K562 (cell line): ENCODE results near the gene WDR93. TPM values are rescaled to one million over a fixed set of nuclear protein-coding genes. Genes with fewer than 3 reads are reported as not detected.

Experiments
- CAMTA2 ChIP-seq: fragments of 250-450 bp; sonication (Bioruptor Pico); conservative IDR thresholded peaks from 2 replicates; pipeline ENCODE4 v1.5.1; 2022
- CBFA2T2 ChIP-seq: fragments of 450-650 bp; conservative IDR thresholded peaks from 2 replicates; pipeline ENCODE4 v1.6.1; 2017; ENCODE audit warnings: mild to moderate bottlenecking
- GATAD2A ChIP-seq: fragments of 450-650 bp; IDR thresholded peaks from 2 replicates; pipeline ENCODE4 v1.6.1; 2017
- KHSRP ChIP-seq: fragments of 450-650 bp; IDR thresholded peaks from 2 replicates; pipeline ENCODE4 v1.6.1; 2017
- MYC ChIP-seq, 2 experiments: fragments of 250-450 bp in 1 of 2; sonication (Bioruptor Pico) in 1 of 2; IDR thresholded peaks; 2 replicates each; pipeline versions ENCODE4 v1.5.1 to v1.6.1; 2012 to 2021; ENCODE audit warnings: low read depth in 2 of 2, borderline replicate concordance in 1 of 2, improper control_type of control experiment in 1 of 2, low read length in 1 of 2, mild to moderate bottlenecking in 1 of 2, moderate library complexity in 1 of 2
- NCOA4 ChIP-seq: fragments of 450-650 bp; IDR thresholded peaks from 2 replicates; pipeline ENCODE4 v1.6.1; 2018; ENCODE audit warnings: mild to moderate bottlenecking; ENCODE audit not compliant: partially characterized antibody
- SIRT6 ChIP-seq: IDR thresholded peaks from one replicate; pipeline ENCODE4 v1.6.1; 2012; ENCODE audit warnings: low read depth, mild to moderate bottlenecking, control low read depth, inconsistent platforms, low read length, moderate library complexity
- TSC22D4 ChIP-seq: fragments of 450-650 bp; IDR thresholded peaks from 2 replicates; pipeline ENCODE4 v1.6.1; 2016; ENCODE audit warnings: missing genetic modification characterization, missing biosample characterization, control low read depth
- WHSC1 ChIP-seq: IDR thresholded peaks from one replicate; pipeline ENCODE4 v1.6.1; 2012; ENCODE audit warnings: low read length, control low read depth, inconsistent platforms
- ZNF551 ChIP-seq: fragments of 250-450 bp; sonication (Bioruptor Pico); IDR thresholded peaks from 2 replicates; pipeline ENCODE4 v1.5.0; 2021; ENCODE audit warnings: mild to moderate bottlenecking, moderate library complexity
- polyA plus RNA-seq, 8 experiments: library from polyadenylated mRNA; depleted of rRNA in 4 of 8; stranded (reverse) in 5 of 8; unstranded in 3 of 8; fragments of >200 nt; fragmentation: Nextera tagmentation in 2 of 8; fragmentation: Illumina TruSeq in 1 of 8; extraction: Ambion mirVana in 2 of 8; extraction: Trizol in 1 of 8; gene quantifications; 2 replicates each; pipeline versions ENCODE4 v1.2.1 to v1.2.3, GENCODE V29; 2011 to 2014; ENCODE audit warnings: inconsistent platforms in 1 of 8, missing spikeins in 1 of 8
- total RNA-seq, 7 experiments: library from RNA; depleted of rRNA in 6 of 7; stranded (reverse); fragments of >200 nt in 6 of 7; fragmentation: Illumina TruSeq in 2 of 7; extraction: Trizol in 2 of 7; gene quantifications; 2 replicates each; pipeline versions ENCODE4 v1.2.1 to v1.2.3, GENCODE V29; 2011 to 2021; ENCODE audit warnings: low replicate concordance in 1 of 7
- TF ChIP-seq, protein P1 (sequence below): fragments of 250-450 bp; sonication (Bioruptor Pico); IDR thresholded peaks from 2 replicates; pipeline ENCODE4 v1.5.0; 2021; ENCODE audit warnings: mild to moderate bottlenecking, moderate library complexity
- TF ChIP-seq, protein P2 (sequence below): fragments of 450-650 bp; IDR thresholded peaks from 2 replicates; pipeline ENCODE4 v1.6.1; 2016; ENCODE audit warnings: mild to moderate bottlenecking, moderate library complexity
- TF ChIP-seq, protein P3 (sequence below): sonication (generic); formaldehyde crosslinking; IDR thresholded peaks from 2 replicates; pipeline ENCODE4 v1.9.0; 2022; ENCODE audit warnings: mild to moderate bottlenecking, missing genetic modification reagents

Gene WDR93
- total and polyA plus RNA-seq, 9 of the 15 experiments (the other 6 are each of a cell fraction or from before 2014, with no cell fraction given): not detected

DNA sequence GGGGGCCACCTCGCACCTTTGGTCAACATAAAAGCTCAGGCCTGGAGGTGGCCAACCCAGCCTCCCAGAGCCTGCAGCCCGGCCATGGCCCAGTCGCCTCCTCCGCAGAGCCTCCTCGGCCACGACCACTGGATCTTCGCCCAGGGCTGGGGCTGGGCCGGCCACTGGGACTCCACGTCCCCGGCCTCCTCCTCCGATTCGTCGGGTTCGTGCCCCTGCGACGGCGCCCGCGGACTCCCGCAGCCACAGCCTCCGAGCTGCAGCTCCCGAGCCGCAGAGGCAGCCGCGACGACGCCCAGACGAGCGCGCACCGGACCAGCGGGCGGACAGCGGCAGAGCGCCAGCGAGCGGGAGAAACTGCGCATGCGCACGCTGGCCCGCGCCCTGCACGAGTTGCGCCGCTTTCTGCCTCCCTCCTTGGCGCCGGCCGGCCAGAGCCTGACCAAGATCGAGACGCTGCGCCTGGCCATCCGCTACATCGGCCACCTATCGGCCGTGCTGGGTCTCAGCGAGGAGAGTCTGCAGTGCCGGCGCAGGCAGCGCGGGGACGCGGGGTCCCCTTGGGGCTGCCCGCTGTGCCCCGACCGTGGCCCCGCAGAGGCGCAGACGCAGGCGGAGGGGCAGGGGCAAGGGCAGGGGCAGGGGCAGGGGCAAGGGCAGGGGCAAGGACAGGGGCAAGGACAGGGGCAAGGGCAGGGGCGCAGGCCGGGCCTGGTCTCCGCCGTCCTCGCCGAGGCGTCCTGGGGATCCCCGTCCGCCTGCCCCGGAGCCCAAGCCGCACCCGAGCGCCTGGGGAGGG, 85.9 kb downstream of the WDR93 start, which contains the start of gene MESP2 (continued):
- TF ChIP-seq, protein P1, sequence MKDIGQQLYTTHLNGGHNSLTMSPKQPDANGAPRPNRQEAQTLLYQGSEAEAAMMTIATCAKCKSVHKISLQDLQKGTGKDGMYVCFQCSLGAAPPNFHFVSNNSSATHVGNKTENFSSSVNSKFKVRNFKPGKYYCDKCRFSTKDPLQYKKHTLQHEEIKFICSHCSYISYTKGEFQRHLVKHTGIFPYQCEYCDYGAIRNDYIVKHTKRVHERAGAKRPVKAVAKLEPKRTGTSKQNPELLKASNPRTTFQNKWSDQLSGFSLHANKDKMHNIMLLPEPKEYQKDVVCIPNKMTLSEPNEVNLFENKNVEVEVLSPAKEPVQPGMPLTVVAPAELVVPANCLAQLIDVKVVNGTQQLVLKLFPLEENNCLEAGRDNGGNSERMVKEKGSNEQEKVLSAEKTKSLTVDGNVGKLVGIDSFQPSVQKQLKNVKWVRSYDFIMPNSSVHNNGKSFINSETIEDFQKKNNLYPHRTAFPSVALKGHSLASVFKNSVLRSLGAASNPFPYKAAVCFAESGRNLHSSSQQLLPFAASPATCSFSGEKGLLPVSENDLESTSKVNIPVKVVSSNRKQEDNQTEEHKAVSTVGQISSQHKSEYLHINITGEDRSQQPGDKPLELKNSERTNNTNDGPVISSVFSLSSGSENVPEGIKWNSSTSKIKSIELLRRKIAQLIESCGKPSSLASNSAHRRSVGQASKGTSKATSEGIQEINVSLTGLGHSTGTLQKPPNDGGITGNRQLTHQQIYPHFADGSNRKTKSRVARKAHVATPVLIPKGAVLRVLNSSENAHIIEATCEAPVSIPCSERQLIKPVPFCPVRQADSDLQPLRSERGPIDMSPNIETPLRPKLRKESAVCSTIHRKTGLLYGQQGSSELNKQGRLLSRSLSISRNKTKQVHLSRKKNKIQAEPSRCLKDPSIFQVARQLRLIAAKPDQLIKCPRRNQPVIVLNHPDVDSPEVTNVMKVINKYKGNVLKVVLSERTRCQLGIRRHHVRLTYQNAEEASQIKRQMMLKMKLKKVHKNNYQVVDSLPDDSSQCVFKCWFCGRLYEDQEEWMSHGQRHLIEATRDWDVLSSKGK (CRISPR knock-in tag): no peak
- TF ChIP-seq, protein P2, sequence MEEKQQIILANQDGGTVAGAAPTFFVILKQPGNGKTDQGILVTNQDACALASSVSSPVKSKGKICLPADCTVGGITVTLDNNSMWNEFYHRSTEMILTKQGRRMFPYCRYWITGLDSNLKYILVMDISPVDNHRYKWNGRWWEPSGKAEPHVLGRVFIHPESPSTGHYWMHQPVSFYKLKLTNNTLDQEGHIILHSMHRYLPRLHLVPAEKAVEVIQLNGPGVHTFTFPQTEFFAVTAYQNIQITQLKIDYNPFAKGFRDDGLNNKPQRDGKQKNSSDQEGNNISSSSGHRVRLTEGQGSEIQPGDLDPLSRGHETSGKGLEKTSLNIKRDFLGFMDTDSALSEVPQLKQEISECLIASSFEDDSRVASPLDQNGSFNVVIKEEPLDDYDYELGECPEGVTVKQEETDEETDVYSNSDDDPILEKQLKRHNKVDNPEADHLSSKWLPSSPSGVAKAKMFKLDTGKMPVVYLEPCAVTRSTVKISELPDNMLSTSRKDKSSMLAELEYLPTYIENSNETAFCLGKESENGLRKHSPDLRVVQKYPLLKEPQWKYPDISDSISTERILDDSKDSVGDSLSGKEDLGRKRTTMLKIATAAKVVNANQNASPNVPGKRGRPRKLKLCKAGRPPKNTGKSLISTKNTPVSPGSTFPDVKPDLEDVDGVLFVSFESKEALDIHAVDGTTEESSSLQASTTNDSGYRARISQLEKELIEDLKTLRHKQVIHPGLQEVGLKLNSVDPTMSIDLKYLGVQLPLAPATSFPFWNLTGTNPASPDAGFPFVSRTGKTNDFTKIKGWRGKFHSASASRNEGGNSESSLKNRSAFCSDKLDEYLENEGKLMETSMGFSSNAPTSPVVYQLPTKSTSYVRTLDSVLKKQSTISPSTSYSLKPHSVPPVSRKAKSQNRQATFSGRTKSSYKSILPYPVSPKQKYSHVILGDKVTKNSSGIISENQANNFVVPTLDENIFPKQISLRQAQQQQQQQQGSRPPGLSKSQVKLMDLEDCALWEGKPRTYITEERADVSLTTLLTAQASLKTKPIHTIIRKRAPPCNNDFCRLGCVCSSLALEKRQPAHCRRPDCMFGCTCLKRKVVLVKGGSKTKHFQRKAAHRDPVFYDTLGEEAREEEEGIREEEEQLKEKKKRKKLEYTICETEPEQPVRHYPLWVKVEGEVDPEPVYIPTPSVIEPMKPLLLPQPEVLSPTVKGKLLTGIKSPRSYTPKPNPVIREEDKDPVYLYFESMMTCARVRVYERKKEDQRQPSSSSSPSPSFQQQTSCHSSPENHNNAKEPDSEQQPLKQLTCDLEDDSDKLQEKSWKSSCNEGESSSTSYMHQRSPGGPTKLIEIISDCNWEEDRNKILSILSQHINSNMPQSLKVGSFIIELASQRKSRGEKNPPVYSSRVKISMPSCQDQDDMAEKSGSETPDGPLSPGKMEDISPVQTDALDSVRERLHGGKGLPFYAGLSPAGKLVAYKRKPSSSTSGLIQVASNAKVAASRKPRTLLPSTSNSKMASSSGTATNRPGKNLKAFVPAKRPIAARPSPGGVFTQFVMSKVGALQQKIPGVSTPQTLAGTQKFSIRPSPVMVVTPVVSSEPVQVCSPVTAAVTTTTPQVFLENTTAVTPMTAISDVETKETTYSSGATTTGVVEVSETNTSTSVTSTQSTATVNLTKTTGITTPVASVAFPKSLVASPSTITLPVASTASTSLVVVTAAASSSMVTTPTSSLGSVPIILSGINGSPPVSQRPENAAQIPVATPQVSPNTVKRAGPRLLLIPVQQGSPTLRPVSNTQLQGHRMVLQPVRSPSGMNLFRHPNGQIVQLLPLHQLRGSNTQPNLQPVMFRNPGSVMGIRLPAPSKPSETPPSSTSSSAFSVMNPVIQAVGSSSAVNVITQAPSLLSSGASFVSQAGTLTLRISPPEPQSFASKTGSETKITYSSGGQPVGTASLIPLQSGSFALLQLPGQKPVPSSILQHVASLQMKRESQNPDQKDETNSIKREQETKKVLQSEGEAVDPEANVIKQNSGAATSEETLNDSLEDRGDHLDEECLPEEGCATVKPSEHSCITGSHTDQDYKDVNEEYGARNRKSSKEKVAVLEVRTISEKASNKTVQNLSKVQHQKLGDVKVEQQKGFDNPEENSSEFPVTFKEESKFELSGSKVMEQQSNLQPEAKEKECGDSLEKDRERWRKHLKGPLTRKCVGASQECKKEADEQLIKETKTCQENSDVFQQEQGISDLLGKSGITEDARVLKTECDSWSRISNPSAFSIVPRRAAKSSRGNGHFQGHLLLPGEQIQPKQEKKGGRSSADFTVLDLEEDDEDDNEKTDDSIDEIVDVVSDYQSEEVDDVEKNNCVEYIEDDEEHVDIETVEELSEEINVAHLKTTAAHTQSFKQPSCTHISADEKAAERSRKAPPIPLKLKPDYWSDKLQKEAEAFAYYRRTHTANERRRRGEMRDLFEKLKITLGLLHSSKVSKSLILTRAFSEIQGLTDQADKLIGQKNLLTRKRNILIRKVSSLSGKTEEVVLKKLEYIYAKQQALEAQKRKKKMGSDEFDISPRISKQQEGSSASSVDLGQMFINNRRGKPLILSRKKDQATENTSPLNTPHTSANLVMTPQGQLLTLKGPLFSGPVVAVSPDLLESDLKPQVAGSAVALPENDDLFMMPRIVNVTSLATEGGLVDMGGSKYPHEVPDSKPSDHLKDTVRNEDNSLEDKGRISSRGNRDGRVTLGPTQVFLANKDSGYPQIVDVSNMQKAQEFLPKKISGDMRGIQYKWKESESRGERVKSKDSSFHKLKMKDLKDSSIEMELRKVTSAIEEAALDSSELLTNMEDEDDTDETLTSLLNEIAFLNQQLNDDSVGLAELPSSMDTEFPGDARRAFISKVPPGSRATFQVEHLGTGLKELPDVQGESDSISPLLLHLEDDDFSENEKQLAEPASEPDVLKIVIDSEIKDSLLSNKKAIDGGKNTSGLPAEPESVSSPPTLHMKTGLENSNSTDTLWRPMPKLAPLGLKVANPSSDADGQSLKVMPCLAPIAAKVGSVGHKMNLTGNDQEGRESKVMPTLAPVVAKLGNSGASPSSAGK: peak; percentile 95
- TF ChIP-seq, protein P3, sequence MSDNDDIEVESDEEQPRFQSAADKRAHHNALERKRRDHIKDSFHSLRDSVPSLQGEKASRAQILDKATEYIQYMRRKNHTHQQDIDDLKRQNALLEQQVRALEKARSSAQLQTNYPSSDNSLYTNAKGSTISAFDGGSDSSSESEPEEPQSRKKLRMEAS (CRISPR knock-in tag): peak; percentile 95
- TF ChIP-seq CBFA2T2 (no peak), WHSC1 (no peak), MYC (IDR thresholded peaks at IDR 0.05; ENCODE audit: low read depth, low read length) (peak; percentile 61; the same call in 1 of the 2 replicates), MYC (CRISPR knock-in tag; IDR thresholded peaks at IDR 0.05; ENCODE audit: borderline replicate concordance, low read depth) (no peak; the same call in 1 of the 2 replicates), ZNF551 (CRISPR knock-in tag) (no peak), KHSRP (no peak), CAMTA2 (CRISPR knock-in tag) (no peak), SIRT6 (no peak), TSC22D4 (tag) (no peak), NCOA4 (no peak), GATAD2A (no peak)
